SU-DHL-6 (cell line): ENCODE data around the gene MT3.

ENCODE experiments used
- H2AFZ ChIP-seq: fragments of 200-600 bp; sonication (generic); 2 replicates; pipeline ENCODE4 v1.6.1; 2014; ENCODE audit warnings: low read depth, mild to moderate bottlenecking, moderate library complexity, mixed read lengths, antibody characterized with exemption, low read length; ENCODE audit not compliant: severe bottlenecking
- H3F3A ChIP-seq: fragments of 200-600 bp; shearing (Covaris generic); 2 replicates; pipeline ENCODE4 v1.6.0; 2016; ENCODE audit warnings: antibody characterized with exemption, mild to moderate bottlenecking; ENCODE audit not compliant: insufficient read depth
- H3K27ac ChIP-seq: fragments of 200-600 bp; sonication (generic); 2 replicates; pipeline ENCODE4 v1.5.1; 2016; ENCODE audit warnings: low read depth, mild to moderate bottlenecking, low read length, moderate library complexity, mixed read lengths
- H3K27me3 ChIP-seq: fragments of 200-600 bp; sonication (generic), shearing (Covaris generic); 2 replicates; pipeline ENCODE4 v1.6.0; 2014; ENCODE audit warnings: mild to moderate bottlenecking, low read length
- H3K36me3 ChIP-seq: fragments of 200-600 bp; sonication (generic); 2 replicates; pipeline ENCODE4 v1.6.1; 2014; ENCODE audit warnings: mild to moderate bottlenecking, low read length, mixed read lengths
- H3K4me2 ChIP-seq: fragments of 300-600, 200-600 bp; shearing (Covaris generic), sonication (generic); 2 replicates; pipeline ENCODE4 v1.6.0; 2014; ENCODE audit warnings: low read length, low read depth, mild to moderate bottlenecking; ENCODE audit not compliant: poor library complexity, severe bottlenecking
- H3K4me3 ChIP-seq: fragments of 200-600 bp; sonication (generic); 2 replicates; pipeline ENCODE4 v1.5.1; 2014; ENCODE audit warnings: antibody characterized with exemption, low read length, mild to moderate bottlenecking, mixed read lengths; ENCODE audit not compliant: insufficient read depth, poor library complexity, severe bottlenecking
- H3K79me2 ChIP-seq: fragments of 200-600 bp; sonication (generic); 2 replicates; pipeline ENCODE4 v1.6.1; 2014; ENCODE audit warnings: mild to moderate bottlenecking, low read length, moderate library complexity; ENCODE audit not compliant: insufficient read depth
- H3K9ac ChIP-seq: fragments of 200-600 bp; sonication (generic); 2 replicates; pipeline ENCODE4 v1.7.0; 2014; ENCODE audit warnings: mild to moderate bottlenecking, low read length
- H3K9me2 ChIP-seq: fragments of 200-600 bp; sonication (generic); replicated peaks from 2 replicates; pipeline ENCODE4 v1.6.1; 2014; ENCODE audit warnings: low read length; ENCODE audit not compliant: insufficient read depth
- H3K9me3 ChIP-seq: fragments of 200-600 bp; sonication (generic); 2 replicates; pipeline ENCODE4 v1.6.1; 2014; ENCODE audit warnings: low read length, mixed read lengths; ENCODE audit not compliant: insufficient read depth
- H4K20me1 ChIP-seq: fragments of 200-600 bp; sonication (generic); 2 replicates; pipeline ENCODE4 v1.6.1; 2014; ENCODE audit warnings: low read depth, mild to moderate bottlenecking, antibody characterized with exemption, low read length, moderate library complexity, mixed read lengths
- CTCF ChIP-seq: fragments of 200-600 bp; sonication (generic); IDR thresholded peaks from one replicate; pipeline ENCODE4 v1.5.1; 2017; ENCODE audit warnings: antibody characterized with exemption, mild to moderate bottlenecking, low read length, moderate library complexity; ENCODE audit not compliant: insufficient read depth, poor library complexity, severe bottlenecking
- EZH2phosphoT487 ChIP-seq: fragments of 200-600 bp; sonication (generic), shearing (Covaris generic); conservative IDR thresholded peaks from 2 replicates; pipeline ENCODE4 v1.6.1; 2018; ENCODE audit warnings: mild to moderate bottlenecking, antibody characterized with exemption, low read length, moderate library complexity, mixed read lengths

The MT3 gene

DNA sequence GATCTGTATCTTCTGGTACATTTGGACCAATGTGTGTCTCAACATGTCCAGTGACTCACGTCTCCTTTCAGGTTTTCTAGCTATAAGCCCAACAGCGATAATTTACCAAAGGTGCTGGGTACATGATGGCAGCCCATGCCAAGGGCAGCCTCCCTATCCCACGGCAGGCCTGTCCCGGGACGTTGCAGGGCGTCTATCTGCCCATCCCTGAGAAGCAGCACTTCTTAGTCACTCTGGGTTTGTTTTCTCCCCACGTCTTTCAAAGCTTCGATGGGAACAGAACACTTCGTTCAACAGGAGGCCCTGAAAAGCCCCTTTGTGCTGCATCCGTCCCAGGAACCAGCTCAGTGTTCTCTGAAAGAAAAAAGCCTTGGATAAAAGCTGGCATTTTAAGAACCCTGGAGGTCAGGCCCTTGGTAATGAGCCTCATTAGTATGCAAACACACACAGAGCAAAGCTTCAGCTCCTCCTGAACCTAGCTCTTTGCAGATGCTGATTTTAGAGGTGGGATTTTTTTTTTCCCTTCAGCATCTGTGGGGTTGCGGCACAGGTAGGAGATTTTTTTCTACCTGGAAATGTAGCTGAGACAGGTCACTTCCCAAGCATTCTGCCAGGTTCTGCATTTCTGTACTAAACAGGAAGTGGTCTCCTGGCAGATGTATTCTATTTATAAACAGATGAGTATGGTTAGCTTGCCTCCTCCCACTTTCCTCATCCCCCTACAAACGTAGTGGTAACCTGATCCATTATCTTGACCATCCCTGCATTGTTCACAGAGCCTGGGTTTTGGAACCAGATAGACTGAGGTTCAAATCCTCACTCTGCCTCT, 42.0 kb upstream of the MT3 start:
- Histone ChIP-seq H3K36me3 (no peaks in the 10 kb centered on the region), H3K27me3 (no peaks in the 10 kb centered on the region), H3K4me3 (no peak overlapping the region), H3K9me3 (no peaks in the 10 kb centered on the region), H4K20me1 (no peaks in the 10 kb centered on the region), H3F3A (no peaks in the 10 kb centered on the region), H3K9me2 (no peaks in the 10 kb centered on the region), H2AFZ (no peak overlapping the region), H3K4me2 (no peak overlapping the region), H3K27ac (no peak overlapping the region), H3K9ac (no peak overlapping the region), H3K79me2 (no peaks in the 10 kb centered on the region)
- TF ChIP-seq EZH2phosphoT487 (no peak), CTCF (no peak)

DNA sequence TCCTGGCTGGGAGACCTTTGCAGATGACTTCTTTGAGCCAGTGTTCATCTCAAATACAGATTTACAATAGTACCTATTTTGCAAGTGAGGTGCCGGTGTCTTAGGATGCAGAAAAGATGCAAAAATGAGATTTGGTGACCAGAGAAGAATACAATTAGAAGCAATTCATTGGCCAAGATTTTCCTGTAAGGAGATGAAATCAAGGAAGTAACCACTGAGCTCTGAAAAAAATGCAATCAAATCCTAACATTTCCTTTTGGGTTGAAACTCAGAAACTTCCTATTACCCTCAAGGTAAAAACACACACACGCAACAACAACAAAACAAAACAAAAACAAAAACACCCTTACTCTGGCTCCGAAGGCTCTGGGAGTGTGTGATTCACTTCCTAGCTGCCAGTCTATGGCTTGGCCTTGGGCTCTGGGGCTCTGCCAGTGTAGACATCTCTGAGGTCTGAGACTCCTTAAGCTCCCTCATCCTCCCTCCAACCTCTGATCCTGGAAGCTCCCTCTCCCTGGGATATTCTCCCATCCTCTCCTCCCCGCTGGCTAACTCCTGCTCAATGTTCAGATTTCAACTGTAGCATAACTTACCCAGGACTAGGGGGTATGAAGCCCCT, 41.3 kb upstream of the MT3 start:
- Histone ChIP-seq H2AFZ (no peak overlapping the region), H3F3A (no peaks in the 10 kb centered on the region), H3K36me3 (no peaks in the 10 kb centered on the region), H4K20me1 (no peaks in the 10 kb centered on the region), H3K9me3 (no peaks in the 10 kb centered on the region), H3K27ac (no peak overlapping the region), H3K4me3 (no peak overlapping the region), H3K9ac (no peak overlapping the region), H3K4me2 (no peak overlapping the region), H3K9me2 (no peaks in the 10 kb centered on the region), H3K79me2 (no peaks in the 10 kb centered on the region), H3K27me3 (no peaks in the 10 kb centered on the region)
- TF ChIP-seq EZH2phosphoT487, result no peak
- TF ChIP-seq CTCF, result no peak

DNA sequence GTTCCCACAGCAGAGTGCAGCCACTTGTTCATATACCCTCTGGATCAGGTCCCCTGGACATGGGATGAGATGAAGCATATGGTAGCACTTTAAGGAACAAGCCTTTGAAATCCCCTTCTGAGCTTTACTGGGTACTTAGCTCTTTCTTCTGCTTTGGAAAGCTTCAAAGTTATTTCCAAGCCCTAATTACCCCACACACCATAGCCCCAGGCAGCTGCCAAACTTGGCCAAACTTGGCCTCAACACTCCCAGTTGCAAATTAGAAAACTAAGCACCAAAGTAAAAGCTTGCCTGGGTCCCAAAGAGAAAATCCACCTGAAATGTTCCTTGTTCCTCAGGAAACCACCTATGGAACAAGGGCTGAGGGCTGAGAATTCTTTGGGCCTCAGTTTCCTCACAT, 40.2 kb upstream of the MT3 start:
- Histone ChIP-seq H3K36me3 (no peaks in the 10 kb centered on the region), H3K27me3 (no peaks in the 10 kb centered on the region), H2AFZ (no peak overlapping the region), H3K9ac (no peak overlapping the region), H3K4me3 (no peak overlapping the region), H3K9me3 (no peaks in the 10 kb centered on the region), H4K20me1 (no peaks in the 10 kb centered on the region), H3K79me2 (no peaks in the 10 kb centered on the region), H3K9me2 (no peaks in the 10 kb centered on the region), H3K27ac (no peak overlapping the region), H3K4me2 (no peak overlapping the region), H3F3A (no peaks in the 10 kb centered on the region)
- TF ChIP-seq CTCF, result no peak
